OCI-LY1 (cell line): ENCODE results near the gene ZNF277.

ENCODE experiments used
- H2AFZ ChIP-seq: fragments of 200-600 bp; sonication (generic), shearing (Covaris generic); 2 replicates; pipeline ENCODE4 v1.6.0; 2014; ENCODE audit warnings: antibody characterized with exemption, mild to moderate bottlenecking, low read length
- H3F3A ChIP-seq: fragments of 200-600 bp; sonication (generic), shearing (Covaris generic); 2 replicates; pipeline ENCODE4 v1.6.0; 2014; ENCODE audit warnings: mild to moderate bottlenecking, antibody characterized with exemption, low read length, moderate library complexity; ENCODE audit not compliant: insufficient read depth
- H3K27ac ChIP-seq: fragments of 200-600 bp; sonication (generic); 2 replicates; pipeline ENCODE4 v1.5.1; 2014; ENCODE audit warnings: low read length, mixed run types, mild to moderate bottlenecking, low read depth; ENCODE audit not compliant: poor library complexity, severe bottlenecking
- H3K27me3 ChIP-seq: fragments of 200-600 bp; sonication (generic); 2 replicates; pipeline ENCODE4 v1.6.0; 2014; ENCODE audit warnings: antibody characterized with exemption, mild to moderate bottlenecking, low read length, moderate library complexity; ENCODE audit not compliant: insufficient read depth
- H3K36me3 ChIP-seq: fragments of 200-600 bp; sonication (generic); 2 replicates; pipeline ENCODE4 v1.6.1; 2014; ENCODE audit warnings: mild to moderate bottlenecking, antibody characterized with exemption, low read length, moderate library complexity, mixed read lengths; ENCODE audit not compliant: insufficient read depth
- H3K4me1 ChIP-seq: fragments of 200-600 bp; sonication (generic); 2 replicates; pipeline ENCODE4 v1.5.1; 2014; ENCODE audit warnings: mild to moderate bottlenecking, low read length, moderate library complexity; ENCODE audit not compliant: insufficient read depth, severe bottlenecking
- H3K4me2 ChIP-seq: fragments of 200-600 bp; sonication (generic), shearing (Covaris generic); 2 replicates; pipeline ENCODE4 v1.6.1; 2014; ENCODE audit warnings: low read length
- H3K4me3 ChIP-seq: fragments of 200-600 bp; sonication (generic); 2 replicates; pipeline ENCODE4 v1.5.1; 2014; ENCODE audit warnings: low read length, low read depth, mild to moderate bottlenecking, mixed read lengths; ENCODE audit not compliant: poor library complexity, severe bottlenecking
- H3K79me2 ChIP-seq: fragments of 200-600 bp; shearing (Covaris generic); 2 replicates; pipeline ENCODE4 v1.6.1; 2016; ENCODE audit warnings: mixed run types, low read length, mixed read lengths; ENCODE audit not compliant: insufficient read depth
- H3K9ac ChIP-seq: fragments of 200-600 bp; sonication (generic), shearing (Covaris generic); 2 replicates; pipeline ENCODE4 v1.6.1; 2014; ENCODE audit warnings: mild to moderate bottlenecking, low read length, mixed read lengths
- H3K9me2 ChIP-seq: fragments of 200-600 bp; sonication (generic), shearing (Covaris generic); 2 replicates; pipeline ENCODE4 v1.6.1; 2014; ENCODE audit warnings: low read depth, mild to moderate bottlenecking, low read length, mixed read lengths
- H3K9me3 ChIP-seq: fragments of 200-600 bp; shearing (Covaris generic); 2 replicates; pipeline ENCODE4 v1.6.1; 2014; ENCODE audit warnings: low read length, mixed read lengths
- H4K20me1 ChIP-seq: fragments of 200-600 bp; sonication (generic), shearing (Covaris generic); 2 replicates; pipeline ENCODE4 v1.6.0; 2016; ENCODE audit warnings: mild to moderate bottlenecking, low read length; ENCODE audit not compliant: insufficient read depth
- EZH2 ChIP-seq: fragments of 200-600 bp; sonication (generic), shearing (Covaris generic); IDR thresholded peaks from 2 replicates; pipeline ENCODE4 v1.8.0; 2017; ENCODE audit warnings: borderline replicate concordance, mixed run types, mild to moderate bottlenecking, antibody characterized with exemption, low read length, moderate library complexity, mixed read lengths
- TF ChIP-seq, protein P1 (sequence below): fragments of 200-600 bp; sonication (generic), shearing (Covaris generic); IDR thresholded peaks from 2 replicates; pipeline ENCODE4 v1.5.1; 2017; ENCODE audit warnings: mild to moderate bottlenecking, antibody characterized with exemption, low read length, moderate library complexity, mixed read lengths

ZNF277 gene

DNA sequence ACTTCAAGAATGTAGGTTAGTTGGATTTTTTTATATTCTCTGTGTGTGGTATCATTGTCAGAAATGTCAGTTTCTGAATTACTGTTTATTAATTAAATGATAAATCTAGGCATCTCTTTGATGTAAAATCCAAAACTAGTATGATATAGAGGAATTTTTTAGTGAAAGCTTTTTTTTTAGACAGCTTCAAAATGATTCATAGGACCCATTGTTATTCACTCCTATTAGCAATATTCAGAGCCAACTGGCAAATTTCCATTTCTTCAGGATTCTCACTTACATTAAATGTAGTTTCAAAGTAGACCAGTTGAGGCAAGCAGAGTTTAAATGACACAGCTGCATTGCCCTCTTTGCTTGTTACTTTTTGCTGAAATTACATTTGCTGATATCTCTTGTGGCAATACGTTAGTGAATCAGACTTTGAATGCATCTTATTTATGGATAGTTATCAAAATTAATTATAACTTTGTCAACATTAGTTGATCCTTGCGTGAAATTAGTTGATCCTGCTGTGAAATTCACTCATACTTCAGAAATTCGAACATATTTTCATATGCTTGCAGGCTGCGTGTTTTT is 20.3 kb downstream of the ZNF277 start:
- no peak overlapping the region for H3K9ac ChIP-seq
- H3K27me3 ChIP-seq = no peaks in the 10 kb centered on the region
- H4K20me1 ChIP-seq = no peaks in the 10 kb centered on the region
- no peak overlapping the region for H3K4me3 ChIP-seq
- no peaks in the 10 kb centered on the region for H3K4me1 ChIP-seq
- no peaks in the 10 kb centered on the region for H3K9me2 ChIP-seq
- H2AFZ ChIP-seq = no peak overlapping the region
- no peak overlapping the region for H3K27ac ChIP-seq
- H3K36me3 ChIP-seq = no peaks in the 10 kb centered on the region
- H3F3A ChIP-seq = no peaks in the 10 kb centered on the region
- no peak overlapping the region for H3K4me2 ChIP-seq
- no peaks in the 10 kb centered on the region for H3K9me3 ChIP-seq
- TF ChIP-seq, protein P1, sequence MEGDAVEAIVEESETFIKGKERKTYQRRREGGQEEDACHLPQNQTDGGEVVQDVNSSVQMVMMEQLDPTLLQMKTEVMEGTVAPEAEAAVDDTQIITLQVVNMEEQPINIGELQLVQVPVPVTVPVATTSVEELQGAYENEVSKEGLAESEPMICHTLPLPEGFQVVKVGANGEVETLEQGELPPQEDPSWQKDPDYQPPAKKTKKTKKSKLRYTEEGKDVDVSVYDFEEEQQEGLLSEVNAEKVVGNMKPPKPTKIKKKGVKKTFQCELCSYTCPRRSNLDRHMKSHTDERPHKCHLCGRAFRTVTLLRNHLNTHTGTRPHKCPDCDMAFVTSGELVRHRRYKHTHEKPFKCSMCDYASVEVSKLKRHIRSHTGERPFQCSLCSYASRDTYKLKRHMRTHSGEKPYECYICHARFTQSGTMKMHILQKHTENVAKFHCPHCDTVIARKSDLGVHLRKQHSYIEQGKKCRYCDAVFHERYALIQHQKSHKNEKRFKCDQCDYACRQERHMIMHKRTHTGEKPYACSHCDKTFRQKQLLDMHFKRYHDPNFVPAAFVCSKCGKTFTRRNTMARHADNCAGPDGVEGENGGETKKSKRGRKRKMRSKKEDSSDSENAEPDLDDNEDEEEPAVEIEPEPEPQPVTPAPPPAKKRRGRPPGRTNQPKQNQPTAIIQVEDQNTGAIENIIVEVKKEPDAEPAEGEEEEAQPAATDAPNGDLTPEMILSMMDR = no peak
- TF ChIP-seq EZH2 = no peak
- no peaks in the 10 kb centered on the region for H3K79me2 ChIP-seq

DNA sequence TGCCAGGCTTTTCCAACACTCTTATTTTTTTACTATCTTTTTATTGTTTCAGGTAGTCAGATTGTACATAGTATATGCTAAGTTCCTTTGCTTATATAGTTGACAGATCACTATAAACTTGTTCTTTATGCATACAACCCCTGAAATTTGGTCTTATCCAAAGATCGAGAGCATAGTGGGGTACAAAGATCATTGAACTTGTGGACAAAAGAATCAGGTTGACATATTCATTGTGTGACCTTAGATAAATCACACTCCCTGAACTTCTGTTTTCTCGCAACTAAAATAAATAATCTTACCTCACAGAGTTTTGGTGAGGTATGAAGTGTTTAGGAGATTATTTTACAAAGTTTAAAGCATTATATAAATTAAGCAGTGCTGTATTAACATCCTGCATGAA is 22.1 kb downstream of the ZNF277 start:
- no peak overlapping the region for H3K4me2 ChIP-seq
- no peaks in the 10 kb centered on the region for H3K9me3 ChIP-seq
- no peaks in the 10 kb centered on the region for H3K36me3 ChIP-seq
- H3K4me1 ChIP-seq = no peaks in the 10 kb centered on the region
- H2AFZ ChIP-seq = no peak overlapping the region
- no peak overlapping the region for H3K9ac ChIP-seq
- no peaks in the 10 kb centered on the region for H3F3A ChIP-seq
- H3K4me3 ChIP-seq = no peak overlapping the region
- no peaks in the 10 kb centered on the region for H3K79me2 ChIP-seq
- TF ChIP-seq EZH2 = no peak
- TF ChIP-seq, protein P1 = no peak
- no peaks in the 10 kb centered on the region for H4K20me1 ChIP-seq
- no peaks in the 10 kb centered on the region for H3K9me2 ChIP-seq
- no peak overlapping the region for H3K27ac ChIP-seq
- no peaks in the 10 kb centered on the region for H3K27me3 ChIP-seq

DNA sequence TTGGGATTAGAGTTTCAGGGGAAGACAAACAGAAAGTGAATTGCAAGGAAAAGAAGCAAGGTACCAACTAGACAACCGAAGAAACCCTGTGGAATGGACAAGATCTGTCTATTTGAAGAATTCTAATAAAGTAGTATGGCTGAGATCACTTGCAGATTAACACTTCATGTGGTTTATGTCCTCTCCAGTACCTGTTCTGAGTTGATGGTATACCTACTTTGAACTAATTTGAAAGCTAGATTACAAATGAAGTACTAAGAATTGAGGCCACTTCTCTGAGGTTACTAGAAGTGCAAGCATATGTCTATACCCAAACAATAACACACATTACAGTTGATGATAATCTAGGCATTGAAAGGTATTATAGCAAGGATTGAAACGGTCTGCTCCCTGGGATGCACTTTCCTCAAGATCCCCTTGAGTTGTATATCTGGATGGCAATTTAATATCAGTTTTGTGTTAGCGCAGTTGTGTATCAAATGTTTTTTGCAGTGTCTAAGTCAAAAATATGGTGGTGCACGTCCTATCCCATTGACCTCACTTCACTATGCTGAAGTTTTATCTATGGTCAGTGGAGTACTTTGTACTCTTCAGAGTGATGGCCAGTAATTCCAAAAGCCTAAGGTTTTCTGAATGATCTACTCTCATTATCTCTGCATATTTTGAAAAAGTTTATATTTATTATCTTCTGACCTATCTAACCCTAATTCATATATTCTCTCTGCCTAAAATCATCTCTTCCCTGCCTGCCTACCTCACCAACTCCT is 25.9 kb downstream of the ZNF277 start:
- TF ChIP-seq, protein P1 = no peak
- no peak for TF ChIP-seq EZH2
- no peak overlapping the region for H3K4me2 ChIP-seq

More for the DNA sequence above, 25.9 kb downstream of the ZNF277 start:
- no peaks in the 10 kb centered on the region for H3K27me3 ChIP-seq
- no peaks in the 10 kb centered on the region for H3F3A ChIP-seq
- H3K36me3 ChIP-seq = no peaks in the 10 kb centered on the region
- no peak overlapping the region for H3K4me3 ChIP-seq
- no peak overlapping the region for H2AFZ ChIP-seq
- peaks cover 6% of the 10 kb centered on the region for H3K9me3 ChIP-seq
- no peaks in the 10 kb centered on the region for H3K9me2 ChIP-seq
- no peaks in the 10 kb centered on the region for H3K79me2 ChIP-seq
- H3K9ac ChIP-seq = no peak overlapping the region
- no peaks in the 10 kb centered on the region for H3K4me1 ChIP-seq
- no peaks in the 10 kb centered on the region for H4K20me1 ChIP-seq
- no peak overlapping the region for H3K27ac ChIP-seq
